OCI-LY7 (cell line): ENCODE measurements around the gene LCP1.

Experiments used
- CTCF ChIP-seq: fragments of 200-600 bp; sonication (generic); conservative IDR thresholded peaks from 2 replicates; pipeline ENCODE4 v1.5.1; 2014; ENCODE audit warnings: mild to moderate bottlenecking, antibody characterized with exemption, low read length, moderate library complexity, mixed read lengths
- EZH2phosphoT487 ChIP-seq: fragments of 200-600 bp; sonication (generic); IDR thresholded peaks from 2 replicates; pipeline ENCODE4 v1.6.1; 2018; ENCODE audit warnings: low read depth, borderline replicate concordance, mild to moderate bottlenecking, mixed run types, antibody characterized with exemption, low read length, moderate library complexity, mixed read lengths

GRCh38 chr13:46172531-46172991 is 9.4 kb downstream of the LCP1 start:
- TF ChIP-seq CTCF = no peak
- TF ChIP-seq EZH2phosphoT487 = no peak
